Trophoblast cell (in vitro differentiated cells and primary cell): Measurements from ENCODE around the gene SLC44A2.

ENCODE experiments used
- DNase-seq, 2 donors: peaks; one replicate each; pipeline ENCODE4 v3.0.0-alpha.2; 2016
- H2AFZ ChIP-seq: 2 replicates; pipeline ENCODE4 v1.6.1; 2013; ENCODE audit warnings: low read length, moderate library complexity, mild to moderate bottlenecking; ENCODE audit not compliant: insufficient read depth, poor library complexity
- H2AK5ac ChIP-seq: 2 replicates; pipeline ENCODE4 v1.6.1; 2013; ENCODE audit warnings: mild to moderate bottlenecking, low read length
- H2BK120ac ChIP-seq: 2 replicates; pipeline ENCODE4 v1.6.1; 2013; ENCODE audit warnings: low read length, mild to moderate bottlenecking, moderate library complexity; ENCODE audit not compliant: insufficient read depth, poor library complexity
- H2BK12ac ChIP-seq: 2 replicates; pipeline ENCODE4 v1.6.1; 2013; ENCODE audit warnings: mild to moderate bottlenecking, low read length, moderate library complexity
- H2BK5ac ChIP-seq: 2 replicates; pipeline ENCODE4 v1.6.1; 2013; ENCODE audit warnings: low read length, low read depth, moderate library complexity, mild to moderate bottlenecking; ENCODE audit not compliant: poor library complexity
- H3K14ac ChIP-seq: 2 replicates; pipeline ENCODE4 v1.6.1; 2013; ENCODE audit warnings: mild to moderate bottlenecking, low read length
- H3K18ac ChIP-seq: 2 replicates; pipeline ENCODE4 v1.6.1; 2013; ENCODE audit warnings: mild to moderate bottlenecking, low read length
- H3K23ac ChIP-seq: 2 replicates; pipeline ENCODE4 v1.6.1; 2013; ENCODE audit warnings: low read length
- H3K27ac ChIP-seq: 2 replicates; pipeline ENCODE4 v1.5.1; 2013; ENCODE audit warnings: low read depth, mild to moderate bottlenecking, inconsistent platforms, low read length, moderate library complexity
- H3K27me3 ChIP-seq: 2 replicates; pipeline ENCODE4 v1.6.1; 2013; ENCODE audit warnings: inconsistent platforms, mild to moderate bottlenecking, low read length, moderate library complexity; ENCODE audit not compliant: insufficient read depth
- H3K36me3 ChIP-seq, 2 experiments: 1 replicate in 1 of 2; 2 replicates in 1 of 2; pipeline ENCODE4 v1.6.1; 2013; ENCODE audit warnings: low read length in 2 of 2, mild to moderate bottlenecking in 2 of 2, moderate library complexity in 1 of 2; ENCODE audit not compliant: insufficient read depth in 2 of 2, control insufficient read depth in 1 of 2
- H3K4ac ChIP-seq: 2 replicates; pipeline ENCODE4 v1.6.1; 2013; ENCODE audit warnings: low read depth, mild to moderate bottlenecking, low read length, moderate library complexity
- H3K4me1 ChIP-seq, 2 experiments: 1 replicate in 1 of 2; 2 replicates in 1 of 2; pipeline ENCODE4 v1.6.1; 2013; ENCODE audit warnings: low read length in 2 of 2, mild to moderate bottlenecking in 2 of 2, moderate library complexity in 1 of 2; ENCODE audit not compliant: insufficient read depth in 2 of 2, control insufficient read depth in 1 of 2
- H3K4me2 ChIP-seq: 2 replicates; pipeline ENCODE4 v1.6.1; 2013; ENCODE audit warnings: inconsistent platforms, mild to moderate bottlenecking, low read length, moderate library complexity
- H3K4me3 ChIP-seq: 2 replicates; pipeline ENCODE4 v1.5.1; 2013; ENCODE audit warnings: mild to moderate bottlenecking, low read depth, low read length, inconsistent platforms
- H3K79me1 ChIP-seq: one replicate; pipeline ENCODE4 v1.6.1; 2013; ENCODE audit warnings: low read length
- H3K79me2 ChIP-seq: 2 replicates; pipeline ENCODE4 v1.6.1; 2013; ENCODE audit warnings: low read length, mild to moderate bottlenecking; ENCODE audit not compliant: control insufficient read depth, insufficient read depth, poor library complexity
- H3K9ac ChIP-seq: 2 replicates; pipeline ENCODE4 v1.6.1; 2013; ENCODE audit warnings: mild to moderate bottlenecking, low read length
- H3K9me3 ChIP-seq: 2 replicates; pipeline ENCODE4 v1.6.1; 2013; ENCODE audit warnings: low read depth, mild to moderate bottlenecking, control low read depth, inconsistent platforms, low read length; ENCODE audit not compliant: insufficient read depth
- H4K12ac ChIP-seq: 2 replicates; pipeline ENCODE4 v1.6.1; 2013; ENCODE audit warnings: low read depth, mild to moderate bottlenecking, low read length, moderate library complexity
- H4K8ac ChIP-seq: 2 replicates; pipeline ENCODE4 v1.6.1; 2013; ENCODE audit warnings: low read depth, mild to moderate bottlenecking, low read length, moderate library complexity
- H4K91ac ChIP-seq: one replicate; pipeline ENCODE4 v1.6.1; 2013; ENCODE audit warnings: low read depth, mild to moderate bottlenecking, low read length, moderate library complexity
- WGBS: extraction: QIAGEN DNeasy Blood & Tissue Kit; methylation state at CpG from one replicate; pipeline ENCODE4 v1.1.7; 2013; ENCODE audit warnings: missing lambda C conversion rate; ENCODE audit not compliant: insufficient read length, insufficient coverage; ENCODE audit errors: extremely low coverage; 5-methylcytosine and 5-hydroxymethylcytosine counted together

Gene SLC44A2

GRCh38 chr19:10678813-10679212 lies 53.5 kb downstream of the SLC44A2 start:
- no peak for DNase-seq
- no CpG with 5 or more reads among the region's 12 CpGs for WGBS
- no peak overlapping the region for H3K14ac ChIP-seq
- H3K23ac ChIP-seq = no peak overlapping the region
- H3K79me2 ChIP-seq = no peaks in the 10 kb centered on the region
- H3K4me3 ChIP-seq = no peak overlapping the region
- no peak overlapping the region for H3K27ac ChIP-seq
- H2AK5ac ChIP-seq = no peak overlapping the region
- no peak overlapping the region for H2BK5ac ChIP-seq
- no peak overlapping the region for H2BK120ac ChIP-seq
- H3K4me2 ChIP-seq = no peak overlapping the region
- H3K18ac ChIP-seq = no peak overlapping the region
- H3K36me3 ChIP-seq = peaks cover 86% of the 10 kb centered on the region in 2 experiments
- H3K4me1 ChIP-seq = no peaks in the 10 kb centered on the region
- H4K91ac ChIP-seq = no peak overlapping the region
- H3K9me3 ChIP-seq = peaks cover 3% of the 10 kb centered on the region
- no peaks in the 10 kb centered on the region for H3K79me1 ChIP-seq
- no peak overlapping the region for H2BK12ac ChIP-seq
- H2AFZ ChIP-seq = no peak overlapping the region
- no peak overlapping the region for H4K8ac ChIP-seq
- no peak overlapping the region for H3K9ac ChIP-seq
- H4K12ac ChIP-seq = no peak overlapping the region
- H3K27me3 ChIP-seq = no peaks in the 10 kb centered on the region
- H3K4ac ChIP-seq = no peak overlapping the region

- H3K4me3 ChIP-seq = no peak overlapping the region
- peaks cover 82 to 88% of the 10 kb centered on the region in 2 experiments for H3K36me3 ChIP-seq
- H3K79me1 ChIP-seq = no peaks in the 10 kb centered on the region
- H2AK5ac ChIP-seq = no peak overlapping the region
- H3K27me3 ChIP-seq = no peaks in the 10 kb centered on the region
- H3K18ac ChIP-seq = no peak overlapping the region
- no peaks in the 10 kb centered on the region for H3K4me1 ChIP-seq
- H2BK120ac ChIP-seq = no peak overlapping the region
- H3K4ac ChIP-seq = no peak overlapping the region
- H4K91ac ChIP-seq = no peak overlapping the region
- H3K9ac ChIP-seq = no peak overlapping the region
- H4K8ac ChIP-seq = no peak overlapping the region
- H2BK5ac ChIP-seq = no peak overlapping the region
- H3K14ac ChIP-seq = no peak overlapping the region
- no peak overlapping the region for H3K23ac ChIP-seq
- WGBS = no CpG with 5 or more reads among the region's 18 CpGs
- no peak overlapping the region for H2BK12ac ChIP-seq
- no peak overlapping the region for H3K4me2 ChIP-seq
- no peak overlapping the region for H2AFZ ChIP-seq
- no peak for DNase-seq
- H4K12ac ChIP-seq = no peak overlapping the region
- H3K79me2 ChIP-seq = no peaks in the 10 kb centered on the region
- H3K9me3 ChIP-seq = peaks cover 3% of the 10 kb centered on the region
- H3K27ac ChIP-seq = no peak overlapping the region
Observed at GRCh38 chr19:10679743-10680142, 54.4 kb downstream of the SLC44A2 start.

DNA sequence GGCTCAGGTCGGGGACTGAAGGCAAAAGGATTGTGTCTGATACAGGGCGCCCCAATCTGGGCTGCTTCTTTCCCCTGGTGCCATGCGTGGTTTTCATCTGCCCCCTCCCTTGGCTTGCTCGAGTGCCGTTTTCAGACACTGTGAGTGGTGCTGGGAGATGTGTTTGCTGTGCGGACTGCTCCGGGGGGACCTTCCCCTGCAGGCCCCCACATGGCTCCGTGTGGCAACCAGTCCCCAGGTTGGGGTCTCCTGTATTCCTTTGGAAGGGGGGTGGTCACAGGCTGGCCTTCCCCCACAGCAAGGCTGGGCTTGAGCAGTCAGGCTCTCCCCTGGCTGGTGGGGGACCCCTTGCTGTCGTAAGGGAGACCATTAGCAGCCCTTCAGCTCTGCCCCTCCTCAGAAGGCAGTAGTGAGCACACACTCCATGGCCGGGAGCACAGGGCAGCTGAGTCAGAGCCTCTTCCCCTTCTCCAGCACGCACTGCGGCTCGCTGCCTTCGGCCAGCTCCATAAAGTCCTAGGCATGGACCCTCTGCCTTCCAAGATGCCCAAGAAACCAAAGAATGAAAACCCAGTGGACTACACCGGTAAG lies 55.3 kb downstream of the SLC44A2 start:
- Histone ChIP-seq H3K27ac (no peak overlapping the region), H3K79me1 (no peaks in the 10 kb centered on the region), H3K9me3 (peaks cover 3% of the 10 kb centered on the region), H4K12ac (no peak overlapping the region), H3K4me3 (no peak overlapping the region), H3K23ac (no peak overlapping the region), H2BK120ac (no peak overlapping the region), H3K79me2 (no peaks in the 10 kb centered on the region), H3K18ac (no peak overlapping the region), H3K4ac (no peak overlapping the region), H2AK5ac (no peak overlapping the region), H2BK5ac (no peak overlapping the region), H3K4me2 (no peak overlapping the region), H2BK12ac (no peak overlapping the region), H2AFZ (no peak overlapping the region), H4K91ac (no peak overlapping the region), H3K27me3 (no peaks in the 10 kb centered on the region), H4K8ac (no peak overlapping the region), H3K9ac (no peak overlapping the region), H3K4me1 (no peaks in the 10 kb centered on the region), H3K36me3 (peaks cover 78 to 87% of the 10 kb centered on the region in 2 experiments), H3K14ac (no peak overlapping the region)
- WGBS = no CpG with 5 or more reads among the region's 15 CpGs
- no peak for DNase-seq

DNA sequence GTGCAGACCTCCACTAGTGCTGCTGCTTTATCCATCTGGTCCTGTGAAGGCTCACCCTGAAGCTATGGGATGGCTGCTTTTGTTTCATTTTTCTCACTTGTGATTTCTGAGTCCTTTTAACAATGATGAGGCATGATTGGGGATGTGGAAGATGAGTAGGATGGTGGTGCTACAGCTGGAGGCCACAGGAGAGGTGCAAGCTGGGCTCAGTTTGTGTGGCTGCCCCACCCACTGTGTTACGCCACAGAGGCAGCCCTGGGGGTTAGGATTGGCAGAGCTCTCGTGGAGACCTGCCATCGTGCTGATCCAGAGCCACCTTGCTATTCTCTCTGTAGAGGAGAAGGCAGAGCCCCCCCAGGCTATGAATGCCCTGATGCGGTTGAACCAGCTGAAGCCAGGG lies 56.3 kb downstream of the SLC44A2 start:
- H3K36me3 ChIP-seq = peaks cover 84 to 94% of the 10 kb centered on the region in 2 experiments
- H2AK5ac ChIP-seq = no peak overlapping the region
- no peak overlapping the region for H4K91ac ChIP-seq
- H3K27me3 ChIP-seq = no peaks in the 10 kb centered on the region
- H3K14ac ChIP-seq = no peak overlapping the region
- H2BK5ac ChIP-seq = no peak overlapping the region
- H3K79me2 ChIP-seq = no peaks in the 10 kb centered on the region
- no peaks in the 10 kb centered on the region for H3K79me1 ChIP-seq
- no peak overlapping the region for H4K12ac ChIP-seq
- no peak overlapping the region for H4K8ac ChIP-seq
- H3K4me1 ChIP-seq = no peaks in the 10 kb centered on the region
- no peak overlapping the region for H3K18ac ChIP-seq
- H3K4ac ChIP-seq = no peak overlapping the region
- DNase-seq = no peak
- H3K9ac ChIP-seq = no peak overlapping the region
- H3K23ac ChIP-seq = no peak overlapping the region
- H3K9me3 ChIP-seq = peaks cover 3% of the 10 kb centered on the region
- WGBS = no CpG with 5 or more reads among the region's 4 CpGs
- H2BK12ac ChIP-seq = no peak overlapping the region
- no peak overlapping the region for H2AFZ ChIP-seq
- no peak overlapping the region for H3K4me2 ChIP-seq
- no peak overlapping the region for H3K27ac ChIP-seq
- H2BK120ac ChIP-seq = no peak overlapping the region
- no peak overlapping the region for H3K4me3 ChIP-seq
